ENCODE data around the gene WNT1.

WNT1 gene

DNA sequence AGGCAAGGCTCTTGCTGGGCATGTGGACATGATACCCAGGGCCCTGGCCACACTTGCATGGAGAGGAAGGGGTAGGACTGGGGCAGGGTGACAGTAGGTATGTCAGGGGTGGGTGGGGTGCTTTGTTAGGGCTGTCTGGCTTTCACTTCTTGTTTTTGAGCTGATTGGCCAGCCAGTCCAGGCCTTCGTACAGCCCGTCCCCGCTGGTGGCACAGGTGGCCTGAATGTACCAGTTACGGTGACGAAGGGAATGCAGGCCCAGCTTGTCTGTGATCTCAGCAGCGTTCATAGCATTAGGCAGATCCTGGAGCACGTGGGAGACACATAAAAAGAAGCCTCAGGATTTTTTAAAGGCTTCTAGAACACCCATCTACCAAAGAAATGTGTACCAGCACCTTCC is 39.3 kb upstream of the WNT1 start:
- Histone ChIP-seq H3K9me3 (ENCODE audit: control insufficient read depth, low read length) (no peaks in the 10 kb centered on the region), H3K79me1 (replicated peaks; ENCODE audit: low read length, poor library complexity, severe bottlenecking) (peaks cover 55% of the 10 kb centered on the region), H3K23ac (ENCODE audit: low read length in 2 of 2) (no peak overlapping the region), H4K8ac (ENCODE audit: low read length) (no peak overlapping the region), H2BK120ac (ENCODE audit: low read depth, low read length) (no peak overlapping the region), H2AFZ (ENCODE audit: low read depth, low read length) (no peak overlapping the region), H2BK5ac (ENCODE audit: low read depth, low read length, poor library complexity, severe bottlenecking) (no peak overlapping the region), H3K4me3 (ENCODE audit: insufficient read depth in 1 of 2, low read depth in 1 of 2, low read length in 2 of 2) (no peak overlapping the region), H3K4me1 (ENCODE audit: control insufficient read depth, insufficient read depth, low read depth, low read length) (no peaks in the 10 kb centered on the region), H2BK12ac (ENCODE audit: low read length in 2 of 2) (no peak overlapping the region), H3K4me2 (ENCODE audit: low read length, poor library complexity, severe bottlenecking) (no peak overlapping the region), H3K4ac (ENCODE audit: low read depth in 1 of 2, low read length in 2 of 2) (no peak overlapping the region), H3K14ac (ENCODE audit: low read length in 2 of 2) (no peak overlapping the region), H3K18ac (ENCODE audit: low read depth in 1 of 2, low read length in 2 of 2) (no peak overlapping the region), H2AK5ac (ENCODE audit: low read length, severe bottlenecking) (no peak overlapping the region), H2BK15ac (ENCODE audit: low read depth, poor library complexity, severe bottlenecking) (no peak overlapping the region), H3K27ac (ENCODE audit: low read length, poor library complexity, severe bottlenecking) (no peak overlapping the region), H3K9ac (ENCODE audit: low read length) (no peak overlapping the region), H4K91ac (ENCODE audit: low read length) (no peak overlapping the region), H3K27me3 (ENCODE audit: control insufficient read depth in 1 of 2, insufficient read depth in 1 of 2, low read length in 2 of 2) (no peaks in the 10 kb centered on the region), H3K36me3 (ENCODE audit: control insufficient read depth in 1 of 2, insufficient read depth in 2 of 2, low read depth in 1 of 2, low read length in 2 of 2) (peaks cover 63 to 78% of the 10 kb centered on the region in 2 experiments)
- 95% methylated on average over 7 of the region's 7 CpGs for WGBS
- no peak for DNase-seq

GRCh38 chr12:48940181-48940580 is 37.9 kb upstream of the WNT1 start:
- Histone ChIP-seq H3K23ac (ENCODE audit: low read length in 2 of 2) (no peak overlapping the region), H2BK120ac (ENCODE audit: low read depth, low read length) (no peak overlapping the region), H3K4me3 (ENCODE audit: insufficient read depth in 1 of 2, low read depth in 1 of 2, low read length in 2 of 2) (no peak overlapping the region), H2BK15ac (ENCODE audit: low read depth, poor library complexity, severe bottlenecking) (no peak overlapping the region), H4K91ac (ENCODE audit: low read length) (no peak overlapping the region), H3K27me3 (ENCODE audit: control insufficient read depth in 1 of 2, insufficient read depth in 1 of 2, low read length in 2 of 2) (no peaks in the 10 kb centered on the region), H3K9ac (ENCODE audit: low read length) (peak overlapping the region; percentile 27), H3K79me1 (replicated peaks; ENCODE audit: low read length, poor library complexity, severe bottlenecking) (peaks cover 52% of the 10 kb centered on the region), H3K36me3 (ENCODE audit: control insufficient read depth in 1 of 2, insufficient read depth in 2 of 2, low read depth in 1 of 2, low read length in 2 of 2) (peaks cover 54 to 70% of the 10 kb centered on the region in 2 experiments), H2BK12ac (ENCODE audit: low read length in 2 of 2) (no peak overlapping the region), H3K14ac (ENCODE audit: low read length in 2 of 2) (no peak overlapping the region), H2AK5ac (ENCODE audit: low read length, severe bottlenecking) (no peak overlapping the region), H3K9me3 (ENCODE audit: control insufficient read depth, low read length) (no peaks in the 10 kb centered on the region), H2AFZ (ENCODE audit: low read depth, low read length) (no peak overlapping the region), H3K4me2 (ENCODE audit: low read length, poor library complexity, severe bottlenecking) (no peak overlapping the region), H3K27ac (ENCODE audit: low read length, poor library complexity, severe bottlenecking) (no peak overlapping the region), H2BK5ac (ENCODE audit: low read depth, low read length, poor library complexity, severe bottlenecking) (no peak overlapping the region), H3K4ac (ENCODE audit: low read depth in 1 of 2, low read length in 2 of 2) (no peak overlapping the region), H3K4me1 (ENCODE audit: control insufficient read depth, insufficient read depth, low read depth, low read length) (no peaks in the 10 kb centered on the region), H4K8ac (ENCODE audit: low read length) (no peak overlapping the region), H3K18ac (ENCODE audit: low read depth in 1 of 2, low read length in 2 of 2) (no peak overlapping the region)
- no peak for DNase-seq
- 88% methylated on average over 2 of the region's 3 CpGs for WGBS

GRCh38 chr12:48943221-48943620 is 34.9 kb upstream of the WNT1 start:
- peaks cover 34 to 53% of the 10 kb centered on the region in 2 experiments for H3K36me3 ChIP-seq (ENCODE audit: control insufficient read depth in 1 of 2, insufficient read depth in 2 of 2, low read depth in 1 of 2, low read length in 2 of 2)
- H2BK15ac ChIP-seq (ENCODE audit: low read depth, poor library complexity, severe bottlenecking) = no peak overlapping the region
- no peak overlapping the region for H2BK12ac ChIP-seq (ENCODE audit: low read length in 2 of 2)
- no peak overlapping the region for H3K4me2 ChIP-seq (ENCODE audit: low read length, poor library complexity, severe bottlenecking)
- no peak overlapping the region for H3K14ac ChIP-seq (ENCODE audit: low read length in 2 of 2)
- peaks cover 34% of the 10 kb centered on the region for H3K79me1 ChIP-seq (replicated peaks; ENCODE audit: low read length, poor library complexity, severe bottlenecking)
- no peaks in the 10 kb centered on the region for H3K27me3 ChIP-seq (ENCODE audit: control insufficient read depth in 1 of 2, insufficient read depth in 1 of 2, low read length in 2 of 2)
- H3K27ac ChIP-seq (ENCODE audit: low read length, poor library complexity, severe bottlenecking) = no peak overlapping the region
- no peak overlapping the region for H2BK5ac ChIP-seq (ENCODE audit: low read depth, low read length, poor library complexity, severe bottlenecking)
- H3K18ac ChIP-seq (ENCODE audit: low read depth in 1 of 2, low read length in 2 of 2) = no peak overlapping the region
- no peak overlapping the region for H4K91ac ChIP-seq (ENCODE audit: low read length)
- 100% methylated on average over 1 of the region's 4 CpGs for WGBS
- no peaks in the 10 kb centered on the region for H3K4me1 ChIP-seq (ENCODE audit: control insufficient read depth, insufficient read depth, low read depth, low read length)
- H3K23ac ChIP-seq (ENCODE audit: low read length in 2 of 2) = no peak overlapping the region
- H4K8ac ChIP-seq (ENCODE audit: low read length) = no peak overlapping the region
- no peak overlapping the region for H2AFZ ChIP-seq (ENCODE audit: low read depth, low read length)
- no peak overlapping the region for H2AK5ac ChIP-seq (ENCODE audit: low read length, severe bottlenecking)
- no peak overlapping the region for H2BK120ac ChIP-seq (ENCODE audit: low read depth, low read length)
- H3K9ac ChIP-seq (ENCODE audit: low read length) = no peak overlapping the region
- H3K4ac ChIP-seq (ENCODE audit: low read depth in 1 of 2, low read length in 2 of 2) = no peak overlapping the region
- no peak overlapping the region for H3K4me3 ChIP-seq (ENCODE audit: insufficient read depth in 1 of 2, low read depth in 1 of 2, low read length in 2 of 2)
- no peaks in the 10 kb centered on the region for H3K9me3 ChIP-seq (ENCODE audit: control insufficient read depth, low read length)
- DNase-seq = no peak

DNA sequence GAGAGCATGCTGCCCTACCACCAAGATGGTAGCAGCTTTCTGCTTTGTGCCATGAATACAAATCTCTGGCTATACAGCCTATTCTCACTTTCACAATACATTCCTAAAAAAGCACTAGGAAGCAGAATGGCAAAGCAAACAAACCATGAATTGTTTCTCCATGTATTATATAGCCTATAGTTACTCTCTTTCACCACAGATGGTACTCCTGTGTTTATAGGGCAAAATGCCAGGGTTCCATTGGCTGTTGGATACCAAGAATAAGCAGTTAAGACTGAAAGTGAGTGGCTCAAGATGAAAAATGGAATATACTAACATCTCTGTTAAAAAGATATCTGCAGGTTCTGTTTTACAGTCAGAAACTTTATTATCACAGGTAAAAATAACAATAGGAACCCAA is 31.9 kb upstream of the WNT1 start:
- H4K8ac ChIP-seq (ENCODE audit: low read length) = no peak overlapping the region
- no peak overlapping the region for H2BK5ac ChIP-seq (ENCODE audit: low read depth, low read length, poor library complexity, severe bottlenecking)
- H3K27ac ChIP-seq (ENCODE audit: low read length, poor library complexity, severe bottlenecking) = no peak overlapping the region

More for the DNA sequence above, 31.9 kb upstream of the WNT1 start:
- Histone ChIP-seq H3K36me3 (ENCODE audit: control insufficient read depth in 1 of 2, insufficient read depth in 2 of 2, low read depth in 1 of 2, low read length in 2 of 2) (peaks cover 12 to 33% of the 10 kb centered on the region in 2 experiments), H3K9ac (ENCODE audit: low read length) (no peak overlapping the region), H2AK5ac (ENCODE audit: low read length, severe bottlenecking) (no peak overlapping the region), H3K18ac (ENCODE audit: low read depth in 1 of 2, low read length in 2 of 2) (no peak overlapping the region), H2BK15ac (ENCODE audit: low read depth, poor library complexity, severe bottlenecking) (no peak overlapping the region), H3K4me1 (ENCODE audit: control insufficient read depth, insufficient read depth, low read depth, low read length) (peaks cover 1% of the 10 kb centered on the region), H3K4me3 (ENCODE audit: insufficient read depth in 1 of 2, low read depth in 1 of 2, low read length in 2 of 2) (no peak overlapping the region), H2AFZ (ENCODE audit: low read depth, low read length) (no peak overlapping the region), H2BK12ac (ENCODE audit: low read length in 2 of 2) (no peak overlapping the region), H3K9me3 (ENCODE audit: control insufficient read depth, low read length) (no peaks in the 10 kb centered on the region), H3K23ac (ENCODE audit: low read length in 2 of 2) (no peak overlapping the region), H3K27me3 (ENCODE audit: control insufficient read depth in 1 of 2, insufficient read depth in 1 of 2, low read length in 2 of 2) (no peaks in the 10 kb centered on the region), H3K4me2 (ENCODE audit: low read length, poor library complexity, severe bottlenecking) (no peak overlapping the region), H4K91ac (ENCODE audit: low read length) (no peak overlapping the region), H3K79me1 (replicated peaks; ENCODE audit: low read length, poor library complexity, severe bottlenecking) (peaks cover 18% of the 10 kb centered on the region), H2BK120ac (ENCODE audit: low read depth, low read length) (no peak overlapping the region), H3K4ac (ENCODE audit: low read depth in 1 of 2, low read length in 2 of 2) (no peak overlapping the region), H3K14ac (ENCODE audit: low read length in 2 of 2) (no peak overlapping the region)
- DNase-seq = no peak

Data from mesenchymal stem cell (in vitro differentiated cells and primary cell).